H1 (cell line): Measurements from ENCODE around the gene SNX32. TPM values are rescaled to one million over a fixed set of nuclear protein-coding genes. Genes with fewer than 3 reads are reported as not detected.

ENCODE experiments used
- EZH2 ChIP-seq: fragments of 200-600 bp; sonication (generic); IDR thresholded peaks from 2 replicates; pipeline ENCODE4 v1.7.1; 2012; ENCODE audit warnings: low read depth, mild to moderate bottlenecking, moderate library complexity, low read length, inconsistent platforms; ENCODE audit not compliant: severe bottlenecking
- FOSL1 ChIP-seq: IDR thresholded peaks from 2 replicates; pipeline ENCODE4 v1.6.1; 2011; ENCODE audit warnings: mild to moderate bottlenecking, low read depth, low read length, moderate library complexity; ENCODE audit not compliant: insufficient read depth
- KDM4A ChIP-seq: IDR thresholded peaks from one replicate; pipeline ENCODE4 v1.7.1; 2012; ENCODE audit warnings: low read depth, mild to moderate bottlenecking, moderate library complexity, low read length, inconsistent platforms; ENCODE audit not compliant: severe bottlenecking
- PHF8 ChIP-seq: fragments of 200-600 bp; sonication (generic); conservative IDR thresholded peaks from 2 replicates; pipeline ENCODE4 v1.7.1; 2012; ENCODE audit warnings: low read depth, mild to moderate bottlenecking, inconsistent platforms, low read length, moderate library complexity
- POLR2AphosphoS5 ChIP-seq: IDR thresholded peaks from 2 replicates; pipeline ENCODE4 v1.6.1; 2011; ENCODE audit warnings: low read depth, low read length
- SP1 ChIP-seq: IDR thresholded peaks from 2 replicates; pipeline ENCODE4 v1.6.1; 2011; ENCODE audit warnings: low read depth, low read length
- TAF1 ChIP-seq: IDR thresholded peaks from 2 replicates; pipeline ENCODE4 v1.6.1; 2011; ENCODE audit warnings: mild to moderate bottlenecking, low read depth, low read length
- polyA plus RNA-seq, 7 experiments: library from polyadenylated mRNA; depleted of rRNA in 3 of 7; stranded (reverse) in 5 of 7; unstranded in 2 of 7; fragments of >200 nt in 5 of 7; fragments of 200-250 nt in 2 of 7; gene quantifications; 1 replicate in 5 of 7; 2 replicates in 1 of 7; 4 replicates in 1 of 7; pipeline versions ENCODE4 v1.2.1 to v1.2.3, GENCODE V29; 2011 to 2013; ENCODE audit warnings: missing spikeins in 2 of 7, mixed read lengths in 2 of 7
- total RNA-seq: library from RNA; stranded (reverse); fragmentation: NEBNext Ultra II Directional; extraction: Animal tissue kit (Norgen Biotek cat#: 25700); gene quantifications from 2 replicates; pipeline ENCODE4 v1.2.1, GENCODE V29; 2021
- TF ChIP-seq, protein P1 (sequence below): fragments of 300-600 bp; sonication (generic); IDR thresholded peaks from 2 replicates; pipeline ENCODE4 v1.7.1; 2012; ENCODE audit warnings: low read length, moderate library complexity, mild to moderate bottlenecking, inconsistent platforms; ENCODE audit not compliant: insufficient replicate concordance

The SNX32 gene
- total and polyA plus RNA-seq, 2 of the 8 experiments (the other 6 are each of a cell fraction or from before 2014, with no cell fraction given): 0.76 to 2.2 TPM

DNA sequence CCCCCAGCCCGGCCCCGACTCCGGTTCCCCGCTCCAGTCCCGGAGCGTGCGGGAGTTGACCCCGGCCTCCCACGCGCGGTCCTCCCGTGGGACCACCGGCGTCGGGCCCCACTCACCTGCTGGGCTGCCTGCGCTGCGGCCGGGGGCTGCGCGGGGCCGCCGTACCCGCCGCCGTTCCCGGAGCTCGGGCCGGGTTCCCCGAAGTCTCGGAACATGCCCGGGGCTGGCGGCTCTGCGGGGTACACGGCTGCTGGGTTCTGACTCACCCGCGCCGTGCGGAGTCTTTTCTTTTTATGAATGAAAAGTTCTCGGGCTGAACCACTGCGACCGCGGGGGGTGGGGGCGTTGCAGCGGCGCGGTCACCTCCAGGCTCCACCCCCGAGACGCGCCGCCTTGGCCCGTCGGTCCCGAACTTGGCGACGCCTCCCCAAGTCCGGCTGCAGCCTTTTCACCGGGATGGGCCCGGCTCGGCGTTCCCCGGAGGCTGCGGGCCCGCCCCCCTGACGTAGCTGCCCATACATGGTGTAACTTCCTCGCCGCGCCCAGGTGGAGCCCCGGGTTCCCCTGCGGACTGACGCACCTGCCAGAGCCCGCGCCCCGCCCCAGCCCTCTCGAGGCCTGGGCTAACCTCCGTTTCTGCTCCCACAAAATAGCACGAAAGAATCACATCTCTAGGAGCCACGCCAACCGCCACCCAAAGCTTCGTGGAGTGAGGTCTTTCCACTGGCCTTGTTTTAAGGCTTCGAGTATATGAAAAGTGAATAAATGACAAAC lies 66.5 kb downstream of the SNX32 start, which contains the start of gene FOSL1 (continued):
- no peak for TF ChIP-seq EZH2
- TF ChIP-seq TAF1: peak; percentile 84
- TF ChIP-seq POLR2AphosphoS5: no peak
- TF ChIP-seq FOSL1: no peak
- peak; percentile 45; the same call in 1 of the 2 replicates for TF ChIP-seq SP1
- TF ChIP-seq, protein P1, sequence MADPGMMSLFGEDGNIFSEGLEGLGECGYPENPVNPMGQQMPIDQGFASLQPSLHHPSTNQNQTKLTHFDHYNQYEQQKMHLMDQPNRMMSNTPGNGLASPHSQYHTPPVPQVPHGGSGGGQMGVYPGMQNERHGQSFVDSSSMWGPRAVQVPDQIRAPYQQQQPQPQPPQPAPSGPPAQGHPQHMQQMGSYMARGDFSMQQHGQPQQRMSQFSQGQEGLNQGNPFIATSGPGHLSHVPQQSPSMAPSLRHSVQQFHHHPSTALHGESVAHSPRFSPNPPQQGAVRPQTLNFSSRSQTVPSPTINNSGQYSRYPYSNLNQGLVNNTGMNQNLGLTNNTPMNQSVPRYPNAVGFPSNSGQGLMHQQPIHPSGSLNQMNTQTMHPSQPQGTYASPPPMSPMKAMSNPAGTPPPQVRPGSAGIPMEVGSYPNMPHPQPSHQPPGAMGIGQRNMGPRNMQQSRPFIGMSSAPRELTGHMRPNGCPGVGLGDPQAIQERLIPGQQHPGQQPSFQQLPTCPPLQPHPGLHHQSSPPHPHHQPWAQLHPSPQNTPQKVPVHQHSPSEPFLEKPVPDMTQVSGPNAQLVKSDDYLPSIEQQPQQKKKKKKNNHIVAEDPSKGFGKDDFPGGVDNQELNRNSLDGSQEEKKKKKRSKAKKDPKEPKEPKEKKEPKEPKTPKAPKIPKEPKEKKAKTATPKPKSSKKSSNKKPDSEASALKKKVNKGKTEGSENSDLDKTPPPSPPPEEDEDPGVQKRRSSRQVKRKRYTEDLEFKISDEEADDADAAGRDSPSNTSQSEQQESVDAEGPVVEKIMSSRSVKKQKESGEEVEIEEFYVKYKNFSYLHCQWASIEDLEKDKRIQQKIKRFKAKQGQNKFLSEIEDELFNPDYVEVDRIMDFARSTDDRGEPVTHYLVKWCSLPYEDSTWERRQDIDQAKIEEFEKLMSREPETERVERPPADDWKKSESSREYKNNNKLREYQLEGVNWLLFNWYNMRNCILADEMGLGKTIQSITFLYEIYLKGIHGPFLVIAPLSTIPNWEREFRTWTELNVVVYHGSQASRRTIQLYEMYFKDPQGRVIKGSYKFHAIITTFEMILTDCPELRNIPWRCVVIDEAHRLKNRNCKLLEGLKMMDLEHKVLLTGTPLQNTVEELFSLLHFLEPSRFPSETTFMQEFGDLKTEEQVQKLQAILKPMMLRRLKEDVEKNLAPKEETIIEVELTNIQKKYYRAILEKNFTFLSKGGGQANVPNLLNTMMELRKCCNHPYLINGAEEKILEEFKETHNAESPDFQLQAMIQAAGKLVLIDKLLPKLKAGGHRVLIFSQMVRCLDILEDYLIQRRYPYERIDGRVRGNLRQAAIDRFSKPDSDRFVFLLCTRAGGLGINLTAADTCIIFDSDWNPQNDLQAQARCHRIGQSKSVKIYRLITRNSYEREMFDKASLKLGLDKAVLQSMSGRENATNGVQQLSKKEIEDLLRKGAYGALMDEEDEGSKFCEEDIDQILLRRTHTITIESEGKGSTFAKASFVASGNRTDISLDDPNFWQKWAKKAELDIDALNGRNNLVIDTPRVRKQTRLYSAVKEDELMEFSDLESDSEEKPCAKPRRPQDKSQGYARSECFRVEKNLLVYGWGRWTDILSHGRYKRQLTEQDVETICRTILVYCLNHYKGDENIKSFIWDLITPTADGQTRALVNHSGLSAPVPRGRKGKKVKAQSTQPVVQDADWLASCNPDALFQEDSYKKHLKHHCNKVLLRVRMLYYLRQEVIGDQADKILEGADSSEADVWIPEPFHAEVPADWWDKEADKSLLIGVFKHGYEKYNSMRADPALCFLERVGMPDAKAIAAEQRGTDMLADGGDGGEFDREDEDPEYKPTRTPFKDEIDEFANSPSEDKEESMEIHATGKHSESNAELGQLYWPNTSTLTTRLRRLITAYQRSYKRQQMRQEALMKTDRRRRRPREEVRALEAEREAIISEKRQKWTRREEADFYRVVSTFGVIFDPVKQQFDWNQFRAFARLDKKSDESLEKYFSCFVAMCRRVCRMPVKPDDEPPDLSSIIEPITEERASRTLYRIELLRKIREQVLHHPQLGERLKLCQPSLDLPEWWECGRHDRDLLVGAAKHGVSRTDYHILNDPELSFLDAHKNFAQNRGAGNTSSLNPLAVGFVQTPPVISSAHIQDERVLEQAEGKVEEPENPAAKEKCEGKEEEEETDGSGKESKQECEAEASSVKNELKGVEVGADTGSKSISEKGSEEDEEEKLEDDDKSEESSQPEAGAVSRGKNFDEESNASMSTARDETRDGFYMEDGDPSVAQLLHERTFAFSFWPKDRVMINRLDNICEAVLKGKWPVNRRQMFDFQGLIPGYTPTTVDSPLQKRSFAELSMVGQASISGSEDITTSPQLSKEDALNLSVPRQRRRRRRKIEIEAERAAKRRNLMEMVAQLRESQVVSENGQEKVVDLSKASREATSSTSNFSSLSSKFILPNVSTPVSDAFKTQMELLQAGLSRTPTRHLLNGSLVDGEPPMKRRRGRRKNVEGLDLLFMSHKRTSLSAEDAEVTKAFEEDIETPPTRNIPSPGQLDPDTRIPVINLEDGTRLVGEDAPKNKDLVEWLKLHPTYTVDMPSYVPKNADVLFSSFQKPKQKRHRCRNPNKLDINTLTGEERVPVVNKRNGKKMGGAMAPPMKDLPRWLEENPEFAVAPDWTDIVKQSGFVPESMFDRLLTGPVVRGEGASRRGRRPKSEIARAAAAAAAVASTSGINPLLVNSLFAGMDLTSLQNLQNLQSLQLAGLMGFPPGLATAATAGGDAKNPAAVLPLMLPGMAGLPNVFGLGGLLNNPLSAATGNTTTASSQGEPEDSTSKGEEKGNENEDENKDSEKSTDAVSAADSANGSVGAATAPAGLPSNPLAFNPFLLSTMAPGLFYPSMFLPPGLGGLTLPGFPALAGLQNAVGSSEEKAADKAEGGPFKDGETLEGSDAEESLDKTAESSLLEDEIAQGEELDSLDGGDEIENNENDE: no peak
- no peak; the same call in 1 of the 2 replicates for TF ChIP-seq PHF8
- TF ChIP-seq KDM4A: no peak
